HG02970 (cell line): ENCODE results near the gene SEC14L5.

Experiments
- ATAC-seq: cut with Tn5 transposase; IDR thresholded peaks from one replicate; pipeline ENCODE4 v1.9.1; 2021; ENCODE audit warnings: mild to moderate bottlenecking, moderate library complexity, moderate number of reproducible peaks; ENCODE audit not compliant: unreplicated experiment, low FRiP score

The SEC14L5 gene

GRCh38 chr16:5062790-5063765 lies 104.9 kb downstream of the SEC14L5 start:
- no peak for ATAC-seq

- no peak for ATAC-seq
These were observed 106.8 kb downstream of the SEC14L5 start for GRCh38 chr16:5064915-5065314.

GRCh38 chr16:5065326-5065725 lies 107.2 kb downstream of the SEC14L5 start:
- ATAC-seq: no peak

- ATAC-seq: no peak
These were observed 107.7 kb downstream of the SEC14L5 start, which contains the start of gene C16orf89 for GRCh38 chr16:5065813-5066212. C16orf89 (minus strand) TSS chr16:5065956; CDS start chr16:5065908, 48 bp downstream.

- ATAC-seq: no peak
These were observed 108.4 kb downstream of the SEC14L5 start for GRCh38 chr16:5066511-5066910.
